AG08395 (cell line): ENCODE data around the gene ZNF593OS.

Experiments used
- DNase-seq: peaks from one replicate; pipeline ENCODE4 v3.0.0; 2012; ENCODE audit warnings: mixed read lengths, low spot score

ZNF593OS gene

GRCh38 chr1:26158908-26159742, 12.5 kb downstream of the ZNF593OS start, which contains the start of gene FAM110D:
Gene FAM110D (plus strand): TSS chr1:26159079. CDS start chr1:26161292, 2,213 bp downstream.
- DNase-seq = no peak

- DNase-seq = no peak
Measured at GRCh38 chr1:26158271-26158907, 13.2 kb downstream of the ZNF593OS start.

DNA sequence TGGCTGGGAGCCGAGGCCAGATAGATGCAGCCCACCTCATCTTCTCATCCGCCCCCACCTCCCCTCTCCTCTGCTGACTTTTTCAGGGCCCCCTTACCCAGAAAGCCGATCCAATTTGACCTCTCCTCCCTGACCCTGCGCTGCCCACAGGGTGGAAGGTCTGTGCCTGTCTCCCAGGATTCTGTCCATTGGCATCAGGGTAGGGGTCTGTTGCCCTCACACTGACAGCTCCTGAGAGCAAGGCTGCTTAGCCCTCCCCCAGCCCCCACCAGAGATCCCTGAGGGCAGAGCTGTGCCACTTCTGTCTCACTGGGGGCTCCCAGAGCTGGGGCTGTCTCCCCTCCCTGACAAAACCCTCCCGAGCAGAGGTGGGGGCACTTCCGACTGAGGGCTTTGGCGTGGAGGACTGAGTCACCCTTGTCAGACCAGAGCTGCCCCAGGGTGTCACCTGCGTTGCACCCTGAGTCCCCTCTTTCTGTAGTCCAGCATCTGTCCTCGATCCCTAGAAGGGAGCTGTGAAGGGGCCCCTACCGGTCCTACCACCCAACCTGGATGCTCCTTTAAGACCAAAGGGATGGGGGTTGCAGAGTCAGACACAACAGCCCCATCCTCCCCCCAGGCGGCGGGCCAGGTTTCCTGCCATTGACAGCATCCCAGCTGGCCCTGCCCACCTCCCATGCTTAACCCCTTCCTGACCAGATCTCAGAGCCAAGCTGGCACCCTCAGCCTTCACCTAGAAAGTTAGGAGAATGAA, 15.2 kb downstream of the ZNF593OS start:
- peak; percentile 5 for DNase-seq

DNA sequence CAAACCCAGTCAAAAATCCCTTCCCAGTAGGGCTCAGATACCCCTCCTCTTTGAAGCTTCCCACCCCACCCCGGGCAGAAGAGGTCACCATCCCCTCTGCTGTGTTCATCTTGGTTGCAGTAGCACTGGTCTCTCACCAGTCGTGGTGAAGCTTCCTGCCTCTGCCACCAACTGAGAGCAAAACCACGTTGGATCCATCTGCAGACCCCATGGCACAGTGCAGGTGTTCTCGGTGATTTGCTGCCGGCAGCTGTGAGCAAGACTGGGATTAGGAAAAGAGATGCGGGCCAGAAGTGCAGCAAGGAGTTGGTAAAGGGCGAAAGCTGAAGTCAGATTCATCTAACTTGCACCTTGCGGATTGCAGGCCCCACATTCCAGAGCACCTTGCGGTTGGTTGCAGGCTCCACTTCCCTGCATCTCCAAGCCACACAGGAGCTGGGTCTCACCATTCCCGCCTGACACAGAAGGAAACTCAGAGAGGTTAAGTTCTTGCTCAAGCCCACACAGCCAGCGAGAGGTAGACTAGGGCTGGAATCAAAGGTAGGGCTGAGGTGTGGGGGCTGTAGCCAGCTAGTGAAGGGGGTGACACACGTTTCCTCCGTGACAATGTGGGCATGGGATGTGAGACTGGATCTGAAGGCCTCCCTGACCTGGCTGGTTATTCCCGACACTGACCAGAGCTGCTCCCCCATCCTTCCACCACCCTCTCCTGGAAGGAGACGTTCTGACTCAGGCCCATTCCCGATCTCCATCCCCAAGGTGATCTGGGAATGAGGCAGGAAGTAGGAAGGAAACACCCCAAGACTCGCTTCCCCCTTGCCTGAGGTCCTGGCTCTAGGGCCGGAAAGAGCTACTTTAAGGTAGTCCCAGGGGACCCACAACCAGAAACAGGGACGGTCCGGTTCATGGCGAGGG, 16.0 kb downstream of the ZNF593OS start:
- DNase-seq = peak; percentile 1

DNA sequence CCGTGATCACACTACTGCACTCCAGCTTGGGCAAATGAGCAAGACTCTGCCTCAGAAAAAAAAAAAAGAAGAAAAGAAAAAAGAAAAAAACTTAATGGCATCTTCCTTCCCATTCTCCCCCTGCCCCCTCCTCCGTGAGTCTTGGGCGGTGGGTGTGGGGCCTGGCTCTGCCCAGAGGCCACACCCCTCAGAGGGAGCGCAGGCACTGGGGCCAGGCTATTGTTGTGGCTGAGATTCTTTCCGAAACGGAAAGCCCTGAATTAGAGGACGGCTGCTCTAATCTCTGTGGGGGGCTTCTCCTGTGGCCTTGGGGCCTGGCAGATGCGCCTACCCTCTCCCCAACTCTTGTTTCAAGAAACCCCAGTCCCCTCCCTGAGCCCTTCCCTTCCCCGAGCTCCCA, 16.9 kb downstream of the ZNF593OS start:
- DNase-seq = no peak

- DNase-seq = no peak
Measured at GRCh38 chr1:26153966-26154532, 17.6 kb downstream of the ZNF593OS start.

GRCh38 chr1:26148887-26149286, 22.7 kb downstream of the ZNF593OS start:
- no peak for DNase-seq

GRCh38 chr1:26145960-26146294, 25.7 kb downstream of the ZNF593OS start:
- no peak for DNase-seq

DNA sequence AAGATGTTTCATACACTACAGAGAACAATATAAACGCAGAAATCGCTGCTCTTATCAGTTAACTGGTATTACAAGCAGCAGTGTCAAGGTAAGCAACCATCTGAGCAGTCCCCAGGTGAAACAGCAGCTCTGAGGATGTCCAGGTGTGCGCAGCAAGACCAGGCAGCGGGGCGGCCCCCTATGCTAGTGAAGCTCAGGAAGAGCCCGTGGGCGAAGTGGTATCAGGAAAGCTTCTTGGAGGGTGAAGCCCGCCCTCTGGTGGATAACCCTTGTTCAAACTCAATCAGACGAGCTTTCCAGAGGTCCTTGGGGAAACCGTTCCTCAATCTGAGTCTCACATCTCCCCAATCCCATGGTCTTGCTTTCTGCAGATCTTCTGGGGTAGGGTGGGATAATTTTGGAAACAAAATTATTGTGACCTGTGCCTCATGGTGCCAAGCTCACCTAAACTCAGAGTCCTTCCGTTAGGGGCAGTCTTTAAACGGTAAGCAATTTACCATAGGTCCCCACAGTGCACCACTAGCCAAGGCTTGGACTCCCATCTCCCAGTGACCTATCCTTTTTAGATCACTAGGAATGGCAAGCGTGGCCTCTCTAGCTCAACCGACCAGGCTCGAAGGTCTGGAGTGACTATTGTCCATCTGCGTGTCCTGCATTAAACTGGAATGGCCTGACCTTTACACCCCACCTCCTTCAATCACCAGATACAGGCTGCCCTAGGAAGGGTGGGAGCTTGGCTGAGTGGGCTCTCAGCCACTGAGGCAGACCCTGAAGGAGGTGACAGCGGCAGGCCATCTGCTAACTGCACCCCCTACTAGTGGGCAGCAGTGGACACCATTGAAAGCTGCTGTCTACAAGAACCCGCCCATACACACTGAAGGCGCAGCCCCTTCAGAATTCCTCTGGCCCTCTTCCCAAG, 26.3 kb downstream of the ZNF593OS start:
- DNase-seq = peak; percentile 78

GRCh38 chr1:26142159-26142558, 29.5 kb downstream of the ZNF593OS start:
- DNase-seq = no peak

DNA sequence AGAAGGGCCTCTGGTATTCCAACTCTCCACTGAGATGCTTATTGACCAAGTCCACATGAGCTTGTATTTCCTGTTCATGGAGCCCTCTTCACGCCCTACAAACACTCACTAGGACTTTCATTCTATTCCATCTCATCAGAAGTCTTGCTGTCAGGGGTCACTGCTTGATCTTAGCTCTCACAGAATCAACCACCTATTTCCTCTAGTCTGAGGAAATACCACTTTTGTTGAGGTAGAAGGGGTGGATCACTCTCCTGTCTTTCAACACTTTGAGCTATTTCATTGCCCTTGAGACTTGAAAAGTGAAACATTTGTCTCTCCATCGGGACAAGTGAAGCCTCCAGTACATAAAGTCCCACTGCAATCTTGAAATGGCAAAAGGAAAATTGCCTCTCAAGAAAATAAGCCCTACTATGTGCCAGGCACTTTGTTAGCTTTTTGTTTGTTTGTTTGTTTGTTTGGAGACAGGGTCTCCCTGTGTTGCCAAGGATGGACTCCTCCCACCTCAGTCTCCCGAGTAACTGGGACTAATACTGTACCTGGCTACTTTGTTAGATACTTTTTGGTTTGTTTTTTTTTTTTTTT, 32.6 kb downstream of the ZNF593OS start:
- DNase-seq = no peak

DNA sequence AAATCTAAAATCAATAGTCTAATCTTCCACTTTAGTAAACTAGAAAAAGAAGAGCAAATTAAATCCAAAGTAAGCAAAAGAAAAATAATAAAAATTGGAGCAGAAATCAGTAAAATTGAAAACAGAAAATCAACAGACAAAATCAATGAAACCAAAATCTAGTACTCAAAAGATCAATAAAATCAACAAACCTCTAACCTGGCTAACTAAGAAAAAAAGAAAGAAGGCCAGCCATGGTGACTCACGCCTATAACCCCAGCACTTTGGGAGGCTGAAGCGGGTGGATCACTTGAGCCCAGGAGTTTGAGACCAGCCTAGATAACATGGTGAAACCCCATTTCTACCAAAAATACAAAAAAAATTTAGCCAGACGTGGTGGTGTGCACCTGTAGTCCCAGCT, 37.2 kb downstream of the ZNF593OS start:
- no peak for DNase-seq

GRCh38 chr1:26132834-26133167, 38.8 kb downstream of the ZNF593OS start:
- DNase-seq = no peak

DNA sequence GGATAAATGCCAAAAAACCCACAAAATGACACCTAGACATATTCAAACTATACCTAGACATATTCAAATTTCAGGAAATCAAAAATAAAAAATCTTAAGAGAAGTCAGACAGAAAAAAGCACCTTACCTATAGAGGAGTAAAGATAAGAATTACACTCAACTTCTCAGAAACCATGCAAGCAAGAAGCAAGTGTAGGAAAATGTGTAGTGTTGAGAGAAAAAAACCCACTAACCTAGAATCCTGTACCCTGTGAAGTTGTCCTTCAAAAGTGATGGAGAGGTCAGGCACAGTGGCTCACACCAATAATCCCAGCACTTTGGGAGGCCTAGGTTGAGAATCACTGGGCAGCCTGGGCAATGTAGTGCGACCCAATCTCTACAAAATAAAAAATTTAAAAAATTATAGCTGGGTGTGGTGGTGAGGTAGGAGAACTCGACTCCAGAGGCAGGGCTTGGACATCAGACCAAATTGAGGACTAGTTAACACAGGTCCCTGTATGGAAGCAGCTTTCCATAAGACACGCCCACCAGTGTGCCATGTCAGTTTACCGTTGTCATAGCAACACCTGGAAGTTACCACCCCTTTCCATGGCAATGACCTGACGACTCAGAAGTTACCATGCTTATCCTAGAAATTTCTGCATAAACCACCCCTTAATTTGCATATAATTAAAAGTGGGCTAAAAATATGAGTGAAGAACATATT, 39.4 kb downstream of the ZNF593OS start:
- DNase-seq = no peak

- no peak for DNase-seq
Measured at GRCh38 chr1:26130695-26131094, 40.9 kb downstream of the ZNF593OS start.

DNA sequence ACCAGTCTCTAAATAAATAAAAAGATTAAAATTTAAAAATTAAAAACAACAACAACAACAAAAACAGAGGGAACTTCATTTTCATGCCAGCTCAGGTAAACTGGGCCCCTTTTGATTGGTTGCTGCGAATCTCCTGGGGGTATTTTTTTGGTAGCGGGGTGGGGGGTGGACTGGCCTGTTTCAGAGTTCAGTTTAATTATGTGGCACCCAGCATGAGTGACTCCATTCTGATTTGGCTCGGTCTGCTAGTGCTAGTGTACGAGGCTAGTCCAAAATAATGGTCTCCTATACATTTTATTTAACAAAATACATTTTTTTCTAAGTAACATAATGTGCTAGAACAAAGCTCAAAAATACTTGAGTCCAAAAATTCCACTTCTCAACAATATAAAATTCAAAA, 41.9 kb downstream of the ZNF593OS start:
- no peak for DNase-seq

GRCh38 chr1:26127235-26128163, 44.1 kb downstream of the ZNF593OS start:
- DNase-seq = no peak

DNA sequence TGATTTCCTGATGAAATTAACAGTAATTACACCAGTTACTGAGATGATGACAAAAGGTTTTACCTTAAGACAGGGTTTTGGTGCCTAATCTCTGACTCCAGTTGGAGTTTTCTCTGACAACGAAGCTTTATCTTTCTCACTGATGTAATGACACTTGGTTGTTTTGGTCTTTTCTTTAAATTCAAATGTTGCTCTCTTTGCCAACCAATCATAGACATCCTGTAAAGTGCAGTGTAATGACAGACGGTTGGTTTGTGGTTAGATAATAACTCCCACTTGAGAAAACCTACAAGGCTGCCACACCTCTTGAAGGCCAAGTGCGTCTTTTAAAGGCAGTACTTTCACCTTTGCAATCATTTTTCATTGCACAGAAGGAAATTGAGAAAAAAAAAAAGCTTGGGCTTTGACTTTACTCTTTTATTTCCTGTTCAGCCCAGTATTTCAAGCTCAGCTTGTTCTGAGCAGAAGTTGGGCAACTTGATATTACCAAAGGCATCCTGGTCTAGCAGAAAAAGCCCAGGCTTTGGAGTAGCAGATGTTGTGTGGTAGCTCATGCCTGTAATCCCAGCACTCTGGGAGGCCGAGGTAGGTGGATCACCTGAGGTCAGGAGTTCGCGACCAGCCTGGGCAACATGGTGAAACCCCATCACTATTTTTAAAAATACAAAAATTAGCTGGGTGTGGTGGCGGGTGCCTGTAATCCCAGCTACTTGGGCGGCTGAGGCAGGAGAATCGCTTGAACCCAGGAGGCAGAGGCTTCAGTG, 45.1 kb downstream of the ZNF593OS start:
- no peak for DNase-seq
